NK-92 treated with Interleukin-12 subunit alpha and Interleukin-12 subunit beta, amount 100 ng/mL, for 24 hours (cell line): ENCODE results near the gene SPDEF.

Experiments
- DNase-seq: peaks from one replicate; lab custom pipeline; 2025; lab: John Stamatoyannopoulos, UW

Gene SPDEF

DNA sequence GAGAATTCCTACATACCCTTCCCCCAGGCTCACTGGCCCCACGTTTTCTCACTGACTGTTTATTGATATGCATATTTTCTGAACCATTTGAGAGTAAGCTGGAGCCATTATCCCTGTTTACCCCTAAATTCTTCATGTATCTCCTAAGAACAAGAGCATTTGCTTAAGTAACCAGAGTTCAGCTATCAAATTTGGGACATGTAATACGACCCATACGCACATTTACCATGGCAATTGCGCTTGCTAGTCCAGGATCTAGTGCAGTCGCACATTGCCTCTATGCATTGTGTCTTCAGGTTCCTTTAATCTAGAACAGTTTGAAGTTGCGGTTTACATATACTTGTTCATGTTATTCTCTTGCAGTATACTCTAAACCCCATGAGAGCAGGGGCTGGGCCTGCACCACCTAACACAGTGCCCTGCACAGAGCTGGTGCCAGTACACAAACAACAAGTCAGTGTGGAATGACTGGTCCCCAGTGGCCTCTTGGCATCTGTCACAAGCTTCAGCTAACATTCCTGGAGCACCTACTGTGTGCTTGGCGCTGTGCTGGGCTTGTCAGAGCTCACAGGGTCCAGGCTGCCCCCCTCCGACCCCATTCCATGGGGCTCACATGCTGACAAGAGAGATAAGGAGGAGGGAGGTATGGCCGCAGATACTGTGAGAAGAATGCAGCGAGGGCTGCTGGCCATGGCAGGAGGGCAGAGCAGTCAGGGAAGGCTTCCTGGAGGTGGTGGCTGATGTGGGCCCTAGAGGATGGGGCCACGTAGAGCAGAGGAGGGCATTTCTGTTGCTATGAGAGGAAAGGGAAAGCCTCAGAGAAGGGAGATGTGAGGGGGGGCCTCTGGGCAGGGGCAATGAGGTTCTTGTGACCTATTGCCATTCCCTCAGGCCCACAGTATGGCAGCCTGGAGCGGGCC is 28.1 kb downstream of the SPDEF start:
- no peak for DNase-seq

DNA sequence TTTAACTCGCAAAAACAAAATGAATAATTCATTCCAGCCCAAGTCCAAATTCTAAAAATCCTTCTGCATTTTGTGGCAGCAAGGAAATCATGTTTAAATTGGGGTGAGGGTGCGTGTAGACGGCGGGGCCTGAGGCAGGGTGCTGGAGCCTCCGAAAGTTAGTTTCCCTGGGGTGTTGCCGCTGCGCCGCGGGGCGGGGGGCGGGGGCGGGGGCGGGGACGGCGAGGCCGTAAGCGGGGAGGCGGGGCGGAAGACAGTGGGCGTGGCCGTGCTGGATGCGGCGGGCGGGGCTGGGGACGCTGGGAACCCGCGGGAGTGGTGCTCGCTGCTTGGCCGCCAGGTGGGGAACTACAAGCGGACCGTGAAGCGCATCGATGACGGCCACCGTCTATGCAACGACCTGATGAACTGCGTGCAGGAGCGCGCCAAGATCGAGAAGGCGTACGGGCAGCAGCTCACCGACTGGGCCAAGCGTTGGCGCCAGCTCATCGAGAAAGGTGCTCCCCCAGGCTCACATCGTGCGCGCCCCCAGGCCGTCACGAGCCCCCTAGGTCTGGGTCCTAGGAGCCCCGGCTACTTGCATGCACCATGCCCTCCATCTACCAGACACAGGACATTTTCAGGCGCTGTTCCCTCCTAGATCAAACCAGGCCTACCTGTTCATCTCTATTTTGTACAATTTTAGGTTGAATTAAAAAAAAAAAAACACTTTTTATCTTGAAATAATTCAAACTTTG is 29.0 kb downstream of the SPDEF start:
- DNase-seq, result peak; percentile 81

DNA sequence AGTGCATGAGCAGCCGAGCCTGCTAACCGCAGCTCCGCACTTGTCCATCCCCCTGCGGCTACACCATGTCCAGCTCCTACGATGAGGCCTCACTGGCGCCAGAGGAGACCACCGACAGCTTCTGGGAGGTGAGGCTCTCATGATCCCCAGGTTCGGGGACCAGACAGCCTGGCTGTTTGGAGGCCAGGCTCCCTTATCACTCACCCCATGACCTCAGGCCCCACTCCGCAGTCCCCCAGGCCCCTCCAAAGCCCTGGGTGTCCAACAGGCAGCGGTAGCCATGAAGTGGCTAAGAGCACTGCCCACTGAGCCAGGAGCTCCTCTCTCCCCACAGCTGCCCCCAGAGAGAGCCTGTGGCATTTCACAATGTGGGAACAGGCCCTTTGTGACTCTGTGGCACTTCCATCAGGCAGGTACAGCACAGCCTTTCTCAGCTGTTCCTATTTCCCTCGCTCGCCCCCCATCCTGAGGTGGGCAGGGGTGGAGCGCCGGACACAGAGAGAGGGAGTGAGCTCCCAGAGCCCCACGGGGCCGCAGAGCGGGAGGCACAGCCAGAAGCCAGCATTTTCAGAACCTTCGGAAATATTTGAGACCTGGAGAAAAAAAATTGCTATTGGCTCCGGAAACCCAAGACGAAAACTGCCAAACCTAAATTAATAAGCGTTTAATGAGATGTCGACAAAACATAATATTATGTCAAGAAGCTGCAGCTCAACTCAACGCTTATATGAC is 29.7 kb downstream of the SPDEF start:
- no peak for DNase-seq

DNA sequence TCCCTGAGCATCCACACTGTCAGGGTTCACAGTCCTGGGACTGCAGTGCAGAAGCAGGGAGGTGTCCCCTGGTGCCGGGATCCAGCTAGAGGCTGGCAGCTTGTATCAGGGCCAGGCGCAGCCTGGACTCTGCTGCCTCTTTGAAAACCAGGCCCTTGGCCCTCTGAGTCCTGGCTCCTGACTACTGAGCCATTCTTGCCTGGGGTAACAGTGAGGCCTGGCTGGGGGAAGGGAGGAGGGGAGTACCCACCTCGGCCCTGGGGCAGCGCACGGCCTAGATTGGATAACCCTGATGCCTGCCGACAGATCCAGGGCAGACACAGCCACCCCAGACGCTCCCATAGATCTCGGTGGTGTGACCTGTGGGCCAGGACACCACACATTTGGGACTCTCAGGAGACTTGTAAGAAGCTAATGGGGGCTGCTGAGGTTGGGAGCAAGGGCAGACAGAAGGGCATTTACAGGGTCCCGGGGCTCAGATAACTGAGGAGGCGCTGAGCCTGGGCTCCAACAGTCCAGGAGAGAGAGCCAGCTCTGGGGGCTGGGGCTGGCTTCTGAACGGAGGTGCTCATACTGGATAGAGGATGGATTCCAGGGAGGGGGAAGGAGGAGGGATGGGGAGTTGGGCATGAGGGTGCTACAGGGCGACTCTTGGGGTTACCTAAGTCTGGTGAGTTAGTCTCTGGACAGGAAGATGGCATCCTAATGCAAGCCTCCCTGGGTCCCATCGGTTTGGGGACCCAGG is 30.5 kb downstream of the SPDEF start:
- DNase-seq, result no peak

DNA sequence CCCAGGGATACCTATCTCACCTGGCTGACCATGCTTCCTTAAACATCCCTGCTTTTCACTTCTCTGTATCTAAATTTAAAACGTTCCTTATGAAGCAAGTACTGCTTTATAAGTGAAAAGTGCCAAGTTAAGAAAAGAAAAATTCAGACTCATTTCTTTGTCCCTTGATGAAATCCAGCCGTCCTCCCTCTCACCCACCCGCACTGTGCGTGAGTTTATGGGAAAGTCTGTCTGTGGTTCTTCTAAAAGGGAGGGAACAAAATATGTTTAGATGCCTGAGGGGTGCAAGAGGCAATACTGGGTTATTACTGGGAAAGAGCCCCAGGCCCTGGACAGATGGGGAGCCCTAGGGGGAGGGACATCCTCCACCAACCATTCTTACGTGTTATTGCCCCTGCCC is 31.2 kb downstream of the SPDEF start:
- DNase-seq, result no peak

DNA sequence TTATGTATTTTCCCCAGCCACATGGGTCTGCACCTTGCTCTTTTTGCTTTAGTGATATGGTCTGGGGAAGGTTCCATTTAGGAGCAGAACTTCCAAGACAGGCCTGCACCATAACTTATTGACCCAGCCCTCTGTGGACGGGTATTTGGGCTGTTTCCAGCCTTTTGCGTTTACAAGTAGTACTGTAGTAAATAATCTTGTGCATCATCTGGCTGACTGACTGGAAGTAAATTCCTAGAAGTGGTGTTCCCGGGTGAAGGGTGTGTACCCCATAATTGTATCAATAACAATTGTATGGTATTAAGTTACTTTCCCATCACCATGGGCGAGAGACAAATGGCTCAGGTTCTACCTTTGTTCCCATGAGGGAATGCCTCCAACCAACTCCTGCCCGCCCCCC is 31.6 kb downstream of the SPDEF start:
- no peak for DNase-seq

DNA sequence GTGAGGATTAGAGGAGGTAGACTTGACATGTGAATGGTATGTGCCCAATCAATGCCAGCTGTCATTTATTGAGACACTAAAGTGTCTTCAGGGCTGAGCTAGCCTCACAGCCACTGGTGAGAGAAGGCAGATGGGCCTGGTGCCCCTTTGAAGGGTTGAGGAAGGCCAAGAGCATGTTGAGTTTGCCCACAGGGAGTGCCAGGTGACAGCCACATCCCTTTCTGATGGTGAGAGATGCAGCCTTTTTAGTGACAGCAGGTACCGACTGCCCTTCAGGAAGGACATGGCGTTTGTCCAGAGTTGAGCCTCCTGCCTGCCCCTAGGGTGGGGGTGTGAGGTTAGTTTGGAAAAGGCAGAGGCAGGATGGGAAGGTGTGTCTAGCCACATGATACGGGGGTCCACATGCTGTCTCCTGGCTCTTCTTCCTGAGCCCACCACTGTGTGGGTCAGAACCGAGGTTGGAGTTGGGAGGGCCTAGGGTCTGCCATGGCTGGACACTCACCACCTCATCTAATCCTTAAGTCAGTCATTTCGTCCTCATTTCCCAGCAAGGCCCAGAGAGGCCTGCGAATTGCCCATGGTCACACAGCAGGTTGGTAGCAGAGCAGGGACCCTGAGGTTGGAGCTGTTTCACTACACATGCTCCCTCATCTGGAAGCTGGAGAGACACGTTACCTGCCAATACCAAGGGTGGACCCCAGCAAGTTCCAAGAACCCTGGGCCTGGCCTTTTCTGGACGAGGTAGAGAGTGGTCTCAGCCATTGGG is 32.5 kb downstream of the SPDEF start:
- DNase-seq, result no peak

DNA sequence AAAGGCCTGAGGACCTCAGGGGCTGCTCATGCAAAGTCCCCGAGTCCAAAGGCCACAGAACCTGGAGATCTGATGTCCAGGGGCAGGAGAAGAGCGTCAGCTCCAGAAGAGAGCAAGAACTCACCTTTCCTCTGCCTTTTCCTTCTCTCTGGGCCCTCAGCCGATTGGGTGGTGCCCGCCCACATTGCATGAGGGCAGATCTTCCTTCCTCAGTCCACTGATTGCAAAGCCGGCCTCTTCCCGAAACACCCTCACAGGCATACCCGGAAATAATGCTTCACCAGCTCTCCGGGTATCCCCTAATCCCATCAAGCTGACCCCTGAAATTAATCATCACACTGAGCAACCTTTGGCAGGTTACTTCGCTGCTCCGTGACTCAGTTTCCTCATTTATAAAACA is 33.4 kb downstream of the SPDEF start:
- no peak for DNase-seq

DNA sequence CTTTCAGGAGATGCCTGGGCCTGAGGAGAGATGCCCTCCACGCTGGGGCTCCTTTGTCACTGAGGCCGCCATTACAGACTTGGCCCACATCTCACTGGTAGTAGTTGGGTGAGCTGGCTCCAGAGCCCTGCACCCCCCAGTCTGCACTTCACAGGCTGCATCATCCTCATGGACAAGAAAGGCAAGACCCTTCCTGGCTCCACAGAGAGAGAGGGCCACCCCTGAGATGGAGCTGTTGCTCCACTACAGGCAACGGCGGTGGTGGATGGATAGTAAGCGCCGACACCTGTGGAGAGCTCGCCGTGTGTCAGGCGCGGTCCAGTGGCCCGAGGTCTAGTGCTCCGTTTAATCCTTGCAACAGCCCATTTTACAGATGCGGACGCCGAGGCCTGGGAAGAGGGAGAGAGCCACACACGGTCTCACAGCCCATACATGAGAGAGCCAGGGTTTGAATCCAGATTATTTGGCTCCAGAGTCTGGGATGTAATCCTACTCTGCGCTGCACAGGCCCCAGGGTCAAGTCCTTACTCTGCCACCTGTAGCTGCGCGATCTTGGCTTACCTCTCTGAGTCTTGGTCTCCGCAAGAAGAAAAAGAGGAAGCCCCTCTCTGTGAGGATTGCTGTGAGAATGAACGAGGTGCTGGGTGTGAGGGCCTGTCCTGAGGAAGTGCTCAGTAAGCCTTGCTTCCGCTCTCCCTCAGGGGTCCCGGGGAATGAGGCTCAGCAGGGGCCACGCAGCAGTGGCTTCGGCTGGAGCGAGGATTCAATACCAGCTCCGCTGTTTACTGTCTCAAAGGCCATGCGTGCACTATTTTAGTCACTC is 34.5 kb downstream of the SPDEF start:
- no peak for DNase-seq

DNA sequence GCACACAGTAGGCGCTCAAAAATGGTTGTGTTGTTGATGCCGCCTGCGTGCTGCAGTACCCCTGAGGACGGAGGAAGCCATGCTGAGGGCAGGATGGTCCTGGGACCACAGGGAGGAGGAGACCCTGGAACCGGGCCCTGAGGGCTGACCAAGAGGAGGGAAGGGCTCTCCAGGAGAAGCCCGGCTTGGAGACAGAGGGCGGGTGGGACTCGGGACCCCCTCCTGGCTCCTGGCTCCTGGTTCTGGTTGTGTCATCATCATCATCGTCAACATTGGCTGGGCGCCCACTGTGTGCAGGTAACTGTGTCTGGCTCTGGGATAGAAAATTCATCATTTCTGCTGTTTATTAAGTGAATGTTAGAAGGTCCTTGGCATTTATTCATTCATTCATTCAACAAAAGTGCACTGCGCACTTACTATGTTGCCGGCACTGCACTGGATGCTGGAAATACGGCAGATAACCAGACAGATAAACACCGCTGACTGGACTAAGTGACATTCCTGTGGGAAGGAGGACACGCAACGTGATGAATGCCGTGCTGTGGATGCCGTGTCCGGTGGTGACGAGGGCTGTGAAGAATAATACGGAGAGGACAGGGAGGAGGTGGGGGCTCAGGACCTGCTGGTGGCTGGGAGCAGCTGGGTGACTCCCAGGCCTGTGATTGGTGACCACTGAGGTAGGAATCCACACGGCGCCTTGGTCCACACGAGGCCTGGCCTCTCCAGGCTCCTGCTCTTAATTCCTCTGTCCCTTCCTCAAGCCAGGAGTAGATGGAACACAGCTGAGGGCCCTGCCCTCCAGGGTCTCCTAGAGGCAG is 35.3 kb downstream of the SPDEF start:
- DNase-seq, result no peak

DNA sequence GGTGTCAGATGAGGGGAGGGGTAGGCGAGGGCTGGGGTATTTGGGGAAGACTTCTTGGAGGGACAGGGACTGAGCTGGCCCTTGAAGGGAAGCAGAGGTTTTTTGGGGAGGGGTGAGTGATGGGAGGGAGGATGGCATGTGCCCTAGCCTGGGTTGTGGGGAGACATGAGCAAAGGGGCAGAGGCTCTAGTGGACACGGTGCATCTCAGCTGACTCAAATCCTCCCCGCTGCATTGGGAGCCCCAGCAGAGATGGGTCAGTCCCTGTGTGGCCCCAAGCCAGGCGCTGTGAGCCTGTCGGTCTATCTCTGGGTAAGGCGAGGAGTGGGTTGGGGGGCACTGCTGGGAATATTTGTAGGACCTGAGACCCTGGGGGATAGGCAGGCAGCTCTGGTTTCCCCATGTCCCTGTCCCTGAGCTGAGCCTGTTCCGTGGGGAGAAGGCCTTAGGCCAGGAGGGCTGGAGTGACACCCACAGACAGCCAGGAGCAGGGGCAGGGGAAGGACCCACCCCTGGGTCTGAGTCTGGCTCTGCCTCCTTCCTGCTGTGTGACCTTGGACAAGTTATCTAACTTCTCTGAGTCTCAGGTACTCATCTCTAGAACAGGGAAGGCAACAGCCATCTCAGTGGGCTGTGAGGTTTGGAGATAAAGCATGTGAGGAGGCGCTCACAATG is 36.0 kb downstream of the SPDEF start:
- no peak for DNase-seq

DNA sequence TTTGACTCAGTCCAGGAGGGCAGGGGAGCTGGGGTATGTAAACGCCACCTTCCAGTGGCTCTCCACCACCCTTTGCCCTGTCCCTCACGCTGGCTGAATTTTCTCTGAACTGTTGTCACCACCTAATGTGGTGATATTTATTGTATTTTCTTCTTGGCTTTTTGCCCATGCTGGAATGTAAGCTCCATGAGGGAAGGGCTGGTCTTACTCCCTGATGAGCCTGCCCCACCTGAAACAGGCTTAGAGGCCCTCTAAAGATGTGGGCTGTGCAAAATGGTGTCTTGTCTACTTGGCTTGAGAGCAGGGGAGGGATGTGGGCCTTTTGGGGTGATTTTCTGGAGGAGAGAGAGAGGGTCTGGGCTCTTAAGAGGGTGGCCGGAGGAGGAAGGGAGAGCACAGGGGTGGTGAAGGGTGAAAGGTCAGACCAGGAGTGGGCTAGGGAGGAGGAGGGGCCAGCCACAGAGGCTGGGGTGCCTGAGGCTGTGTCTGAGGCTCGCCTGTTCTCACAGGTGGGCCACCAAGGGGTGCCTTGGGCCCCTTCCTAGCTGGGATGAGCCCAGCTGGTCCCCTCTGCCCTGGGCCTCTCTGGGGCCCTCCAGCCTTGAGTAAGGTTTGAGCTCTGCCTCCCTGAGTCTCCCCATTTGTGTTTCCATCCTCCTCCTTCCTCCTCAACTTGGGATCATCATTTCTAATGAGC is 37.3 kb downstream of the SPDEF start:
- DNase-seq, result no peak

DNA sequence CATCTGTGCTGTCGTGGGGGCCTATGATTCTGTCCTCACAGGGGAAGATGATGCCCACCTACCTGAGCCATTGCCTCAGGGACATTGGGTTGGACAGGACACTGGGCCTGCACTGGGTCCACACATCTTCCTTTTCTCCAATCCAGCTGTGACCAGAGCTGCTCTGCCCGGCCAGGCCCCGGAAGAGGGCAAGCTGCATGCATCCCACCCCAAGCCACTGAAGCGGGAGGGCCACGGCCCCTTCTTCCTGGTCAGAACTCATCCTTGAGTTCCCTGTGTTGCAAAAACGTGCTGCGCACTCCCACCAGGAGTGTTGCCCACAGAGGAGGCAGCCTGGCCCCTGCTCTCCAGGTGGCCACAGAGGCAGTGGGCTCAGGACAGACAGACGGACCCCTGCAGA is 38.2 kb downstream of the SPDEF start:
- DNase-seq, result no peak

DNA sequence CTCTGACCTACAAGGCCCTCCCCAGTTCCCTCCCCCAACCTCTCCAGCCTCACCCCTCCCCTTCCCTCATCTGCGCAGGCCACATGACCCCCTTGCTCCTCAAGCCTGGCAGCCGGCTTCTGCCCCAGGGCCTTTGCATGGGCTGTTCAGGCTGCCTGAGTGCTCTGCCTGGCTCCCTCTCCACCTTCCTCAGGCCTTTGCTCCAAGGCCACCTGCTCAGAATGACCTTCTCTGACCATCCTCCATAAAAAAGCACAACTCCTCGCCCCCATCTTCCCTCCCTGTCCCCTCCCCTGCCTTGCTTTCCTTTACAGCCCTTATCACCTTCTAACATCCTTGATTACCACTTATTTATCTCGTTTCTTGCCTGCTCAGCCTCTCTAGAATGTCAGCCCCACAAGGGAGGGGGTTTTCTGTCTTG is 38.7 kb downstream of the SPDEF start:
- no peak for DNase-seq

DNA sequence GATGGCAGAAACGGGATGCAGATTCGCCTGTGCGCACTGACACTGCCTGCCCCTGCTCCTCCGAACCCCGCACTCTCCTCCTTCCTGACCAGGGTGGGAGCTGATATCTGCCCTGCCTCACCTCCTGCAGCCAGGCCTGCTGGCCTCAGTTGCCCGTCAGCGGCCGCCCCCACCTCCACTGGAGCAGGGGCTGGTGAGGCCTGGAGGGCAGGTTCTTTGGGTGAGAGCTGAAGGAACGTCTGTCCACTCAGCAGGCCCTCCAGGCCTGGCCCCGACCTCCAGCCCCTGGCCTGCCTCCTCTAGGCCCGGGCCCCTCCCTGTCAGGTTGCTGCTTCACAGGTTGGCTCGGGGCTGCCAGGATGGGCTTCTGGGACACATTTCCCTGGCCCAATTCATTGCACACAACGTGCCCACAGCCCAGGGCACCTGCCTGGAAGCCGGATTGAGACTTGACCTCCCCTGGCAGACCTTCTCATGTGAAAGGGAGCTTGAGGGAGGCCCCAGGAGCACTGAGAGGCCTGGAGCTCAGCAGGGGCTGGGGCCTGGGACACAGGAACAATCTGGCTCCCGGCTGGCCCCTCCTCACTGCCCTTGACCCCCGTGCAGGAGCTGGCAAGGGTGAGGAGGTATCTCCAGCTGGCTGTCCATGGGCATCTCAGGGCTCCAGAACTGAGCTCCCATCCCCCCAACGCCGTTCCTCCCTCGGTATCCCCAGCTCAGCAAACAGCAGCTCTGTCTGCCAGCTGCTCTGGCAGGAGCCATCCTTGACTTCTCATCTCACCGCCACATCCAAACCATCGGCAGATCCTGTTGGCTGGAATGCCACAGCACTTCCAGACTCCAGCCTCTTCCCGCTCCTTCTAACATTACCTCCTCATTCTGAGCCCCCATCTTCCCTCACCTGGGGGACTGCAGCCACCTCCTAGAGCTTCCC is 39.5 kb downstream of the SPDEF start:
- DNase-seq, result no peak

DNA sequence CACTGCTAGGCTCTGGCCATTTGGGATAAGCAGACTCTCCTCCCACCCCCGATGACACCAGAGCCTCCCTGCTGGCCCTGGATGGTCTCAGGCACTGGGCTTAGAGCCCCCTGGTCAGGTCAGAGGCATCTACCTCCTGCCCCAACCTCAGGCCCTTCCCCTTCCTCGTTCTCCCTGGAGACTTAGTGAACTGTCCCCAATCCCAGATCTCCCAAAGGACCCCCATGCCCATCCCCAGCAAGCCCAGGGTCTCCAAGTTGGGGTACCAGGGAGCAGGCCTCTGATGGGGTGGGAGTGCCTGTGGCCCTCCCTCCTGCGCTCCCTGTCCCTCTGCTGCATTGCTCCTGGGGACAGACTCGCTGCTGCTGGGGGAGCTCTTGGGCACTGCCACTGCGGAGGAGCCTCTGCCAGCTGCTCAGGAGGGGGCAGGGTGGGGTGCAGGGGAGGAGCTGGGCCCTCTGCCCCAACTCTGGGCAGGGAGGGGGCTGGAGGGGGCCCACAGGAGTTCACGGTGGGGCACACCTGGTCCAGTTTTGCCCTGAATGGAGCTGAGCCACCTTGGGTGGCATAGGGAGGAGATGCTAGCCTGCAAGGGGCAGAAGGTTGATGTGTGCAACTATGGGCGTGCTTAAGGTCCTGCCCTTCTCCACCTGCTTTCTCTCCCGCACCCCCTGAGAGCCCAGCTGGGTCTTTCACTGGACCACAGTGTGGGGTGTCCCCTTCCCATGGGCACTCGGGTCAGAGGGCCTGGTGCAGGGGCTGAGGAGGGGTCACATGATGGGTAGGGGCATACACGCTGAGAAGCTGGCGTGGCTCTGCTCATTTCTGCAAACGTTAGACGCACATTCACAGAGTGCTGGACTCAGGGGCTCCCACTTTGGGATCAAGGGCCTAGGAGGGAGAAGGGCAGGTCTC is 40.4 kb downstream of the SPDEF start:
- no peak for DNase-seq
